ENCODE measurements around the gene PTPRQ. TPM values are rescaled to one million over a fixed set of nuclear protein-coding genes. Genes with fewer than 3 reads are reported as not detected.

PTPRQ gene
- total and polyA plus RNA-seq, 2 of the 8 experiments (the other 6 are each of a cell fraction or from before 2014, with no cell fraction given) = not detected

- 0 out of 4 replicates have a peak, but pooled peaks of 1 of the 2 experiments have one; percentile 35 for TF ChIP-seq SIN3A (conservative IDR thresholded peaks at IDR 0.05 in 1 of 2, IDR thresholded peaks at IDR 0.05 in 1 of 2; ENCODE audit: low read depth in 1 of 2, low read length in 2 of 2)
- TF ChIP-seq TBP (IDR thresholded peaks at IDR 0.05; ENCODE audit: low read depth, low read length) = no peak
- TF ChIP-seq KDM1A (IDR thresholded peaks at IDR 0.05; ENCODE audit: borderline replicate concordance, low read length) = no peak
- no peak for TF ChIP-seq SIX5 (IDR thresholded peaks at IDR 0.05; ENCODE audit: low read depth, low read length)
- no peak for TF ChIP-seq HDAC2 (IDR thresholded peaks at IDR 0.05; ENCODE audit: borderline replicate concordance in 1 of 2, low read depth in 2 of 2, low read length in 2 of 2)
- TF ChIP-seq SRF (IDR thresholded peaks at IDR 0.05; ENCODE audit: low read depth, low read length) = no peak
- TF ChIP-seq MAX (IDR thresholded peaks at IDR 0.05) = no peak; the same call in 1 of the 2 replicates
- TF ChIP-seq EP300 (IDR thresholded peaks at IDR 0.05; ENCODE audit: borderline replicate concordance in 1 of 2, low read depth in 2 of 2, low read length in 2 of 2) = no peak
- TF ChIP-seq BACH1 (IDR thresholded peaks at IDR 0.05; ENCODE audit: low read length) = 0 out of 2 replicates have a peak, but pooled peaks have one; percentile 8
- TF ChIP-seq USF2 (IDR thresholded peaks at IDR 0.05; ENCODE audit: low read length) = no peak
- no peak for TF ChIP-seq CBX8 (IDR thresholded peaks at IDR 0.05; ENCODE audit: borderline replicate concordance, low read depth, low read length)
- TF ChIP-seq TEAD4 (IDR thresholded peaks at IDR 0.05; ENCODE audit: low read depth, low read length) = no peak
- peak; percentile 95 for TF ChIP-seq TCF12 (IDR thresholded peaks at IDR 0.05; ENCODE audit: low read depth, low read length)
- no peak for TF ChIP-seq CEBPB (IDR thresholded peaks at IDR 0.05; ENCODE audit: low read depth, low read length)
- no peak for TF ChIP-seq BRCA1 (IDR thresholded peaks at IDR 0.05; ENCODE audit: low read depth, low read length)
- no peak for TF ChIP-seq POLR2A (IDR thresholded peaks at IDR 0.05; ENCODE audit: control extremely low read depth in 1 of 2, low read depth in 2 of 2, low read length in 2 of 2)
- TF ChIP-seq ASH2L (IDR thresholded peaks at IDR 0.05; ENCODE audit: low read length) = peak; percentile 61
- TF ChIP-seq POLR2AphosphoS5 (IDR thresholded peaks at IDR 0.05; ENCODE audit: low read depth, low read length) = peak; percentile 79
- TF ChIP-seq RNF2 (IDR thresholded peaks at IDR 0.05; ENCODE audit: borderline replicate concordance, low read depth, low read length, missing control alignments, poor library complexity, severe bottlenecking) = peak; percentile 63
- no peak for TF ChIP-seq MAFK (IDR thresholded peaks at IDR 0.05; ENCODE audit: low read depth, low read length)
- TF ChIP-seq KDM4A (IDR thresholded peaks at IDR 0.05; ENCODE audit: low read depth, low read length, severe bottlenecking) = peak; percentile 44
- no peak for TF ChIP-seq SP2 (IDR thresholded peaks at IDR 0.05; ENCODE audit: low read length)
- TF ChIP-seq NRF1 (IDR thresholded peaks at IDR 0.05; ENCODE audit: low read depth, low read length) = no peak
- no peak for TF ChIP-seq KDM5A (IDR thresholded peaks at IDR 0.05; ENCODE audit: low read length)
These were observed 264.4 kb downstream of the PTPRQ start (continued) for GRCh38 chr12:80708259-80708974.

Data from H1 (cell line).